K562 (cell line): Measurements from ENCODE around the gene BANP. TPM values are rescaled to one million over a fixed set of nuclear protein-coding genes. Genes with fewer than 3 reads are reported as not detected.

Experiments used
- ATAC-seq: fragments of 200-7000 bp; cut with Tn5 transposase; 3 replicates; pipeline ENCODE4 v1.9.1; 2020; ENCODE audit warnings: moderate library complexity
- BruUV-seq: library from RNA; stranded (reverse); fragments of 400-500 nt; replicated peaks from 2 replicates; lab custom pipeline; 2021; lab: Mats Ljungman, UMichigan
- CTCF ChIA-PET: fragments of 300-600 bp; formaldehyde crosslinking; extraction: SDS; loops from one replicate; lab custom pipeline; 2021; ENCODE audit warnings: low intra/inter-chr PET ratio; lab: Yijun Ruan, JAX
- POLR2A ChIA-PET: fragments of 300-600, 350-650 bp; sonication (Branson Sonifier 250); formaldehyde crosslinking; extraction: SDS; loops from one replicate; lab custom pipeline; 2021; ENCODE audit warnings: antibody characterized with exemption, inconsistent platforms; lab: Yijun Ruan, JAX
- DNase-seq, 4 experiments: peaks; one replicate each; pipeline versions ENCODE4 v3.0.0 to v3.0.0-alpha.2; 2011 to 2018; ENCODE audit warnings: low spot score in 3 of 4, mixed read lengths in 3 of 4; ENCODE audit errors: extremely low read depth in 1 of 4
- FAIRE-seq: peaks from 2 replicates; lab custom pipeline; 2011; peaks lifted over from hg19 to GRCh38; lab: Jason Lieb, UNC
- H2AFZ ChIP-seq: 2 replicates; pipeline ENCODE4 v1.6.0; 2011; ENCODE audit warnings: low read depth, low read length, control low read depth, inconsistent platforms
- H3K27ac ChIP-seq: fragments of 200-600 bp; 3 replicates; pipeline ENCODE4 v1.8.0; 2011; ENCODE audit warnings: low read depth, mild to moderate bottlenecking, control low read depth, inconsistent platforms, low read length, moderate library complexity, mixed read lengths; ENCODE audit errors: extremely low read depth
- H3K27me3 ChIP-seq, 2 experiments: fragments of 300-600 bp in 1 of 2; 2 replicates in 1 of 2; 3 replicates in 1 of 2; pipeline versions ENCODE4 v1.6.0 to v1.8.0; 2011; ENCODE audit warnings: inconsistent platforms in 2 of 2, low read length in 2 of 2, mild to moderate bottlenecking in 1 of 2, mixed read lengths in 1 of 2, moderate library complexity in 1 of 2; ENCODE audit not compliant: control insufficient read depth in 2 of 2, insufficient read depth in 2 of 2
- H3K36me3 ChIP-seq: fragments of 300-600 bp; 3 replicates; pipeline ENCODE4 v1.8.0; 2011; ENCODE audit warnings: mild to moderate bottlenecking, low read length, inconsistent platforms; ENCODE audit not compliant: control insufficient read depth, insufficient read depth
- H3K4me1 ChIP-seq, 2 experiments: fragments of 200-600 bp in 1 of 2; replicated peaks in 1 of 2; 2 replicates in 1 of 2; 3 replicates in 1 of 2; pipeline versions ENCODE4 v1.5.1 to v1.8.0; 2011; ENCODE audit warnings: inconsistent platforms in 2 of 2, low read length in 2 of 2, mild to moderate bottlenecking in 1 of 2, mixed read lengths in 1 of 2, moderate library complexity in 1 of 2; ENCODE audit not compliant: control insufficient read depth in 2 of 2, insufficient read depth in 2 of 2
- H3K4me2 ChIP-seq: 2 replicates; pipeline ENCODE4 v1.6.1; 2011; ENCODE audit warnings: low read length, control low read depth, inconsistent platforms, mixed read lengths; ENCODE audit not compliant: insufficient read depth
- H3K4me3 ChIP-seq: fragments of 200-600 bp; sonication (generic), shearing (Covaris generic); 2 replicates; pipeline ENCODE4 v1.5.1; 2016; ENCODE audit warnings: control low read depth, inconsistent platforms
- H3K79me2 ChIP-seq: fragments of 200-600 bp; 3 replicates; pipeline ENCODE4 v1.8.0; 2011; ENCODE audit warnings: low read length, inconsistent platforms; ENCODE audit not compliant: control insufficient read depth, insufficient read depth
- H3K9ac ChIP-seq, 2 experiments: 2 replicates each; pipeline versions ENCODE4 v1.6.0 to v1.6.1; 2011; ENCODE audit warnings: low read depth in 2 of 2, low read length in 2 of 2, control low read depth in 1 of 2, inconsistent platforms in 1 of 2, mild to moderate bottlenecking in 1 of 2, mixed read lengths in 1 of 2; ENCODE audit not compliant: insufficient read depth in 1 of 2
- H3K9me1 ChIP-seq: one replicate; pipeline ENCODE4 v1.6.0; 2011; ENCODE audit warnings: inconsistent platforms, mild to moderate bottlenecking, low read length, moderate library complexity; ENCODE audit not compliant: control insufficient read depth, insufficient read depth
- H3K9me3 ChIP-seq: replicated peaks from 2 replicates; pipeline ENCODE4 v1.5.1; 2011; ENCODE audit warnings: low read depth, low read length, inconsistent platforms; ENCODE audit not compliant: control insufficient read depth, insufficient read depth
- H4K20me1 ChIP-seq: replicated peaks from 2 replicates; pipeline ENCODE4 v1.6.1; 2011; ENCODE audit warnings: low read length, inconsistent platforms, mixed read lengths; ENCODE audit not compliant: control insufficient read depth, insufficient read depth
- DACH1 ChIP-seq: fragments of 450-650 bp; IDR thresholded peaks from 2 replicates; pipeline ENCODE4 v1.6.1; 2018; ENCODE audit not compliant: partially characterized antibody
- DIDO1 ChIP-seq: fragments of 450-650 bp; IDR thresholded peaks from 2 replicates; pipeline ENCODE4 v1.6.1; 2016; ENCODE audit warnings: low read depth, missing biosample characterization, missing genetic modification characterization
- HNRNPLL ChIP-seq: fragments of 200-400 bp; formaldehyde crosslinking; IDR thresholded peaks from 2 replicates; pipeline ENCODE4 v1.6.1; 2017; ENCODE audit warnings: low read length, low read depth, mild to moderate bottlenecking; ENCODE audit not compliant: poor library complexity, severe bottlenecking
- NRF1 ChIP-seq, 2 experiments: fragments of 450-650 bp; IDR thresholded peaks in 1 of 2; conservative IDR thresholded peaks in 1 of 2; 2 replicates each; pipeline ENCODE4 v1.6.1; 2014; ENCODE audit warnings: mild to moderate bottlenecking in 2 of 2
- PKNOX1 ChIP-seq: fragments of 450-650 bp; IDR thresholded peaks from 2 replicates; pipeline ENCODE4 v1.6.1; 2016
- RAD21 ChIP-seq, 2 experiments: fragments of 250-450 bp in 1 of 2; fragments of 450-650 bp in 1 of 2; sonication (Bioruptor Pico) in 1 of 2; formaldehyde crosslinking in 1 of 2; IDR thresholded peaks in 1 of 2; conservative IDR thresholded peaks in 1 of 2; 2 replicates each; pipeline versions ENCODE4 v1.4.0 to v1.8.0; 2020 to 2022; ENCODE audit warnings: mild to moderate bottlenecking in 2 of 2, moderate library complexity in 1 of 2
- WGBS: fragments of 100-300 bp; shearing (Covaris generic); methylation state at CpG from one replicate; pipeline ENCODE4 v1.1.6; 2016; ENCODE audit warnings: low coverage, mixed read lengths; ENCODE audit not compliant: insufficient coverage; ENCODE audit errors: missing lambda C conversion rate; 5-methylcytosine and 5-hydroxymethylcytosine counted together
- in situ Hi-C: fragments of 300-500 bp; cut with MboI; formaldehyde crosslinking; loops from 4 replicates; pipeline ENCODE4 v1.15.0; 2018; ENCODE audit warnings: inconsistent platforms, mixed read lengths
- intact Hi-C: fragments of 100-400 bp; cut with micrococcal nuclease; formaldehyde crosslinking; loops from 2 replicates; pipeline ENCODE4 v1.14.2; 2022
- polyA plus RNA-seq, 8 experiments: library from polyadenylated mRNA; depleted of rRNA in 4 of 8; stranded (reverse) in 5 of 8; unstranded in 3 of 8; fragments of >200 nt; fragmentation: Nextera tagmentation in 2 of 8; fragmentation: Illumina TruSeq in 1 of 8; extraction: Ambion mirVana in 2 of 8; extraction: Trizol in 1 of 8; gene quantifications; 2 replicates each; pipeline versions ENCODE4 v1.2.1 to v1.2.3, GENCODE V29; 2011 to 2014; ENCODE audit warnings: inconsistent platforms in 1 of 8, missing spikeins in 1 of 8
- total RNA-seq, 7 experiments: library from RNA; depleted of rRNA in 6 of 7; stranded (reverse); fragments of >200 nt in 6 of 7; fragmentation: Illumina TruSeq in 2 of 7; extraction: Trizol in 2 of 7; gene quantifications; 2 replicates each; pipeline versions ENCODE4 v1.2.1 to v1.2.3, GENCODE V29; 2011 to 2021; ENCODE audit warnings: low replicate concordance in 1 of 7
- TF ChIP-seq, protein P1 (sequence below), 3 experiments: IDR thresholded peaks in 2 of 3; conservative IDR thresholded peaks in 1 of 3; 2 replicates each; pipeline ENCODE4 v1.5.1; 2011 to 2012; ENCODE audit warnings: low read length in 3 of 3, mild to moderate bottlenecking in 3 of 3, control low read depth in 2 of 3, improper control_type of control experiment in 1 of 3, inconsistent platforms in 1 of 3, low read depth in 1 of 3, mixed read lengths in 1 of 3, moderate library complexity in 1 of 3; ENCODE audit not compliant: insufficient read depth in 2 of 3

Gene BANP
- total and polyA plus RNA-seq, 9 of the 15 experiments (the other 6 are each of a cell fraction or from before 2014, with no cell fraction given) = 4.6 to 22.1 (median 15.6) TPM

DNA sequence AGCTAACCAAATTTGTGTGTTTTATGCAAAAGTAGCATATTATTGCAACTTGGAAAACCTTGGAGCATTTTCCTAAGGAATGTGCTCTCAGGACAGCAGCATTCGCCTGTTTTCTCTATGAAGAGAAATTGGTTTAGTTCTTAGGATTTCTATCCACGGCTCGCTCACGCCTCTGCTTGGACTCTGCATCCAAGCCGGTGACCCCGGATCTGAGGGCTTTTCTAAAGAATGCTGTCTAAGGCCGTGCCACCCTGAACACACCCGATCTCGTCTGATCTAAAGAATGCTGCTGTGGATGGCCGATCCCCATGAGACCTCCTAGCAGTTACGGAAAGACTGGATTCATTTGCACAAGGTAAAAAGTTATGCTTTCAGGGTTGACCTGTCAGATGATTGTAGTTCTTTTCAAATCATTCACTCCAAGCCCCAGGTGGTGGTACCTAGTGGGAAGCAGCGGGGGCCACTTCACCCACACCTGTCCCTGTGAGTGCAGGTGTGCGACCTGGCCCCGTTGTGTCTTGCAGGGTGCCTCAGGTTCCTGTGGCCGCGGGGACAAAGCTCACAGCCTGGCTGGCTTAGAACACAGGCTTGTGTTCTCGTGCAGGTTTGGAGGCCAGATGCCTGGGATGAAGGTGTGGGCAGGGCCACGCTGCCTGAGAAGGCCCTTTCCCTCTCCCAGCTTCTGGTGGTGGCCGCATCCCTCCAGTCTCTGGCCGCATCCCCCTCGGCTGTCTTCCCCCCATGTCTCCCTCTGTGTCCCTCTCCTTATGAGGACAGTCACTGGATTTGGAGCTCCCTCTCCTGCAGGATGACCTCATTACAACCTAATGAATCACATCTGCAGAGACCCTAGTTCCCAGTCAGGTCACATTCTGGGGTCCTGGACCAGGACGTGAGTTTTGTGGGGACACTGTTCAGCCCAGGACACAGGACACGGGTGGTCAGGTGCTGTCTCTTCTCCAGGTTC, 71.1 kb downstream of the BANP start:
- in situ Hi-C loops = no loop called here
- DNase-seq (no peak), ATAC-seq (no peak), FAIRE-seq (no peak)
- BruUV-seq = no TSS peak
- peaks cover 3% of the 10 kb centered on the region; the same call in 1 of the 3 replicates for H3K36me3 ChIP-seq
- no peak overlapping the region for H3K9ac ChIP-seq
- CTCF ChIA-PET = no interaction called here
- H3K4me2 ChIP-seq = no peak overlapping the region
- H3K9me1 ChIP-seq = peaks cover 2% of the 10 kb centered on the region
- H3K27ac ChIP-seq = no peak overlapping the region
- intact Hi-C loops = no loop called here
- WGBS = 87% methylated on average over 21 of the region's 23 CpGs
- POLR2A ChIA-PET = no interaction called here
- H3K9me3 ChIP-seq = no peaks in the 10 kb centered on the region
- H3K79me2 ChIP-seq = no peaks in the 10 kb centered on the region
- no peaks in the 10 kb centered on the region for H3K27me3 ChIP-seq
- H3K4me1 ChIP-seq = peaks cover 0 to 24% of the 10 kb centered on the region in 2 experiments; a peak in 2 of 5 replicates
- no peaks in the 10 kb centered on the region for H4K20me1 ChIP-seq
- no peak for TF ChIP-seq DACH1
- no peak for TF ChIP-seq HNRNPLL
- TF ChIP-seq RAD21 (CRISPR knock-in tag; conservative IDR thresholded peaks at IDR 0.05 in 1 of 2, IDR thresholded peaks at IDR 0.05 in 1 of 2) = peak in 1 of 2 experiments; percentile 14; a peak in 1 of 4 replicates
- TF ChIP-seq, protein P1, sequence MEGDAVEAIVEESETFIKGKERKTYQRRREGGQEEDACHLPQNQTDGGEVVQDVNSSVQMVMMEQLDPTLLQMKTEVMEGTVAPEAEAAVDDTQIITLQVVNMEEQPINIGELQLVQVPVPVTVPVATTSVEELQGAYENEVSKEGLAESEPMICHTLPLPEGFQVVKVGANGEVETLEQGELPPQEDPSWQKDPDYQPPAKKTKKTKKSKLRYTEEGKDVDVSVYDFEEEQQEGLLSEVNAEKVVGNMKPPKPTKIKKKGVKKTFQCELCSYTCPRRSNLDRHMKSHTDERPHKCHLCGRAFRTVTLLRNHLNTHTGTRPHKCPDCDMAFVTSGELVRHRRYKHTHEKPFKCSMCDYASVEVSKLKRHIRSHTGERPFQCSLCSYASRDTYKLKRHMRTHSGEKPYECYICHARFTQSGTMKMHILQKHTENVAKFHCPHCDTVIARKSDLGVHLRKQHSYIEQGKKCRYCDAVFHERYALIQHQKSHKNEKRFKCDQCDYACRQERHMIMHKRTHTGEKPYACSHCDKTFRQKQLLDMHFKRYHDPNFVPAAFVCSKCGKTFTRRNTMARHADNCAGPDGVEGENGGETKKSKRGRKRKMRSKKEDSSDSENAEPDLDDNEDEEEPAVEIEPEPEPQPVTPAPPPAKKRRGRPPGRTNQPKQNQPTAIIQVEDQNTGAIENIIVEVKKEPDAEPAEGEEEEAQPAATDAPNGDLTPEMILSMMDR (IDR thresholded peaks at IDR 0.05 in 2 of 3, conservative IDR thresholded peaks at IDR 0.05 in 1 of 3; ENCODE audit: insufficient read depth in 2 of 3, low read depth in 1 of 3, low read length in 3 of 3) = peak in 2 of 3 experiments; percentile 10 to 18; a peak in 1 of 6 replicates
- no peak for TF ChIP-seq NRF1 (conservative IDR thresholded peaks at IDR 0.05 in 1 of 2, IDR thresholded peaks at IDR 0.05 in 1 of 2)
- TF ChIP-seq PKNOX1 = no peak
- no peak for TF ChIP-seq DIDO1
- no peak overlapping the region for H2AFZ ChIP-seq
- no peak overlapping the region for H3K4me3 ChIP-seq
